Measurements from ENCODE around the gene KCNG2. TPM values are rescaled to one million over a fixed set of nuclear protein-coding genes. Genes with fewer than 3 reads are reported as not detected.

The KCNG2 gene
- total and polyA plus RNA-seq, 2 of the 8 experiments (the other 6 are each of a cell fraction or from before 2014, with no cell fraction given) = 0.19 to 0.74 TPM

DNA sequence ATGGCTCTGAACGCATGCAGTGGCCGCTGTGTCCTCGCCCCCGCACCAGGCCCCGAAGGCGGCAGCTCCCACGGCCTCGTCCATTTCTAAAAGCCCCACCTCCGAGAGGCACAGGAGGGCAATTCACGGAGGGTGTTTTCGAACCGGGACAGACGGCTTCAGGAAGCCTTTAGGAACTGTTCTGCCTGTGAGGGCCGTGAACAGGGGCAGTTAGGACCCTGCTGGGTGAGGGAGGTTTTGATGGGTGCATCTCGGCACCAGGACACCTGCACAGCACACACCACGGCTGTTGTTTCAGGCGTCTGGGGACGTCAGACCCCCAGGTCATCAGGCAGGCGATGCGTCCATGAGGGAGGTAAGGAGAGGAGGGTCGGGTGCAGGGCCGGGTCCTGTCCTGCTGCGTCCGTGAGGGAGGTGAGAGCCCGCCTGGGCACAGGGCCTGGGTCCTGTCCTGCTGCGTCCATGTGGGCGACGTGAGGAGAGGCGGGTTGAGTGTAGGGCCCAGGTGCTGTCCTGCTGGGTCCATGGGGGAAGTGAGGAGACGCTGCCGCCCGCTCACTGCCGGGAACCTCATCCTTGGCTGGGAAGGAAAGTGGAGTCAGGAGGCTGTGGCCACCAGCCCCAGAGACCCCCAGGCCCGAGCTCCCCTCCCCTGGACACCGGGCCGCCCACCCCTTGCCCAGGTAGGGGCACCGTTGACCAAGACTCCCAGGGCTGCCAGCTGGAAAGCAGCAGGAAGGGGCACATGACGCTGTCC, 25.5 kb upstream of the KCNG2 start:
- Histone ChIP-seq H3K56ac (replicated peaks; ENCODE audit: insufficient read length, low read depth, low read length) (no peak overlapping the region), H3K79me1 (ENCODE audit: low read depth, low read length) (no peaks in the 10 kb centered on the region; the same call in 1 of the 2 replicates), H2BK120ac (replicated peaks; ENCODE audit: low read depth, low read length) (no peak overlapping the region), H2AK5ac (ENCODE audit: low read depth, low read length) (no peak overlapping the region), H3K4me1 (replicated peaks in 1 of 4; ENCODE audit: control insufficient read depth in 3 of 4, insufficient read depth in 4 of 4, low read length in 3 of 4) (no peaks in the 10 kb centered on the region), H3K9ac (replicated peaks in 1 of 4; ENCODE audit: extremely low read depth in 1 of 4, low read depth in 3 of 4, low read length in 3 of 4) (no peak overlapping the region), H2BK12ac (ENCODE audit: low read depth, low read length) (no peak overlapping the region), H4K20me1 (replicated peaks in 1 of 2; ENCODE audit: control insufficient read depth in 1 of 2, insufficient read depth in 2 of 2, low read length in 2 of 2) (no peaks in the 10 kb centered on the region), H3K9me3 (ENCODE audit: insufficient read depth in 2 of 2, low read depth in 1 of 2, low read length in 1 of 2) (peaks cover 10 to 11% of the 10 kb centered on the region in 2 experiments), H3K4ac (replicated peaks; ENCODE audit: insufficient read length, low read depth, low read length) (no peak overlapping the region), H2BK20ac (ENCODE audit: low read length) (no peak overlapping the region), H2BK5ac (ENCODE audit: low read depth, low read length) (no peak overlapping the region), H3K23me2 (ENCODE audit: low read depth, low read length) (0 out of 2 replicates have a peak, but pooled peaks cover 2% of the 10 kb centered on the region), H3K79me2 (ENCODE audit: control insufficient read depth in 1 of 2, insufficient read depth in 2 of 2, low read length in 2 of 2) (no peaks in the 10 kb centered on the region), H3K23ac (ENCODE audit: insufficient read length) (no peak overlapping the region), H3K18ac (ENCODE audit: extremely low read depth, low read length) (no peak overlapping the region), H4K91ac (replicated peaks; ENCODE audit: insufficient read length, low read length) (no peak overlapping the region), H3K27ac (ENCODE audit: low read depth, low read length) (no peak overlapping the region), H3K27me3 (replicated peaks in 1 of 4; ENCODE audit: control insufficient read depth in 3 of 4, extremely low read depth in 1 of 4, insufficient read depth in 3 of 4, low read length in 3 of 4) (no peaks in the 10 kb centered on the region), H4K5ac (ENCODE audit: insufficient read length, low read depth, low read length) (no peak overlapping the region), H3K4me2 (ENCODE audit: insufficient read depth in 1 of 2, low read depth in 2 of 2, low read length in 2 of 2) (no peak overlapping the region), H4K8ac (ENCODE audit: extremely low read depth, insufficient read depth, low read length) (no peak overlapping the region; the same call in 1 of the 2 replicates), H2BK15ac (ENCODE audit: low read length) (no peak overlapping the region), H2AFZ (ENCODE audit: low read length) (no peak overlapping the region), H3K36me3 (ENCODE audit: control insufficient read depth in 2 of 4, insufficient read depth in 4 of 4, low read length in 3 of 4) (no peaks in the 10 kb centered on the region), H3K14ac (ENCODE audit: insufficient read length) (no peak overlapping the region), H3K4me3 (ENCODE audit: extremely low read depth in 1 of 4, insufficient read depth in 2 of 4, low read depth in 3 of 4, low read length in 4 of 4) (no peak overlapping the region)
- FAIRE-seq (no peak), DNase-seq (ENCODE audit: low read depth in 1 of 2, low spot score in 2 of 2) (peak in 1 of 2 experiments; percentile 30)
- whole genome bisulfite sequencing, 2 experiments (ENCODE audit: extremely low coverage in 1 of 2, insufficient coverage in 1 of 2, insufficient read length in 1 of 2, insufficient replicate concordance in 2 of 2, low coverage in 1 of 2, low lambda C conversion rate in 2 of 2, missing lambda C conversion rate in 1 of 2) = 89% methylated on average over 29 of the region's 38 CpGs; no CpG with 5 or more reads in 1 of the 2 experiments
- ChIA-PET CTCF (ENCODE audit: partially characterized antibody) (interaction anchor here (1.4 kb wide), 1 partner anchor 19 kb away, joined by 4 read pairs; no protein-coding TSS in a partner anchor), POLR2A (ENCODE audit: partially characterized antibody) (no interaction called here)
- TF ChIP-seq CREB1 (IDR thresholded peaks at IDR 0.05) = no peak
- TF ChIP-seq ASH2L (IDR thresholded peaks at IDR 0.05; ENCODE audit: low read length) = no peak
- no peak for TF ChIP-seq GTF2F1 (IDR thresholded peaks at IDR 0.05; ENCODE audit: borderline replicate concordance, low read depth, low read length)
- TF ChIP-seq POLR2A (IDR thresholded peaks at IDR 0.05; ENCODE audit: control extremely low read depth in 1 of 2, low read depth in 2 of 2, low read length in 2 of 2) = no peak
- no peak for TF ChIP-seq TCF12 (IDR thresholded peaks at IDR 0.05; ENCODE audit: low read depth, low read length)
- TF ChIP-seq, protein P1, sequence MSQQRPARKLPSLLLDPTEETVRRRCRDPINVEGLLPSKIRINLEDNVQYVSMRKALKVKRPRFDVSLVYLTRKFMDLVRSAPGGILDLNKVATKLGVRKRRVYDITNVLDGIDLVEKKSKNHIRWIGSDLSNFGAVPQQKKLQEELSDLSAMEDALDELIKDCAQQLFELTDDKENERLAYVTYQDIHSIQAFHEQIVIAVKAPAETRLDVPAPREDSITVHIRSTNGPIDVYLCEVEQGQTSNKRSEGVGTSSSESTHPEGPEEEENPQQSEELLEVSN (IDR thresholded peaks at IDR 0.05) = no peak
- TF ChIP-seq FOSL1 (IDR thresholded peaks at IDR 0.05; ENCODE audit: insufficient read depth, low read depth, low read length) = no peak
- TF ChIP-seq, protein P2, sequence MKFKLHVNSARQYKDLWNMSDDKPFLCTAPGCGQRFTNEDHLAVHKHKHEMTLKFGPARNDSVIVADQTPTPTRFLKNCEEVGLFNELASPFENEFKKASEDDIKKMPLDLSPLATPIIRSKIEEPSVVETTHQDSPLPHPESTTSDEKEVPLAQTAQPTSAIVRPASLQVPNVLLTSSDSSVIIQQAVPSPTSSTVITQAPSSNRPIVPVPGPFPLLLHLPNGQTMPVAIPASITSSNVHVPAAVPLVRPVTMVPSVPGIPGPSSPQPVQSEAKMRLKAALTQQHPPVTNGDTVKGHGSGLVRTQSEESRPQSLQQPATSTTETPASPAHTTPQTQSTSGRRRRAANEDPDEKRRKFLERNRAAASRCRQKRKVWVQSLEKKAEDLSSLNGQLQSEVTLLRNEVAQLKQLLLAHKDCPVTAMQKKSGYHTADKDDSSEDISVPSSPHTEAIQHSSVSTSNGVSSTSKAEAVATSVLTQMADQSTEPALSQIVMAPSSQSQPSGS (IDR thresholded peaks at IDR 0.05; ENCODE audit: low read length) = no peak
- TF ChIP-seq CTBP2 (IDR thresholded peaks at IDR 0.05; ENCODE audit: borderline replicate concordance, insufficient read depth, insufficient read length, low read length) = no peak
- no peak for TF ChIP-seq RXRA (IDR thresholded peaks at IDR 0.05; ENCODE audit: insufficient read depth, low read depth, low read length)

All from H1 (cell line).